HG02763 (cell line): Measurements from ENCODE around the gene NEK6.

ENCODE experiments used
- ATAC-seq: cut with Tn5 transposase; IDR thresholded peaks from one replicate; pipeline ENCODE4 v1.9.1; 2021; ENCODE audit warnings: mild to moderate bottlenecking, moderate library complexity; ENCODE audit not compliant: unreplicated experiment

Gene NEK6

GRCh38 chr9:124350494-124351263 lies 92.9 kb downstream of the NEK6 start:
- no peak for ATAC-seq

GRCh38 chr9:124351672-124352468 lies 94.1 kb downstream of the NEK6 start:
- no peak for ATAC-seq

- ATAC-seq: no peak
These were observed 94.9 kb downstream of the NEK6 start for GRCh38 chr9:124352616-124353015.

- no peak for ATAC-seq
These were observed 95.5 kb downstream of the NEK6 start for GRCh38 chr9:124353166-124353768.

- no peak for ATAC-seq
These were observed 96.1 kb downstream of the NEK6 start for GRCh38 chr9:124353811-124354274.

GRCh38 chr9:124354346-124355038 lies 96.7 kb downstream of the NEK6 start:
- no peak for ATAC-seq

- ATAC-seq: no peak
These were observed 97.5 kb downstream of the NEK6 start for GRCh38 chr9:124355039-124355940.

- no peak for ATAC-seq
These were observed 98.4 kb downstream of the NEK6 start for GRCh38 chr9:124355941-124356744.

- ATAC-seq: no peak
These were observed 99.1 kb downstream of the NEK6 start for GRCh38 chr9:124356745-124357390.

- no peak for ATAC-seq
These were observed 100.1 kb downstream of the NEK6 start for GRCh38 chr9:124357721-124358361.

- no peak for ATAC-seq
These were observed 100.9 kb downstream of the NEK6 start for GRCh38 chr9:124358631-124359030.

GRCh38 chr9:124359426-124359825 lies 101.7 kb downstream of the NEK6 start:
- ATAC-seq: no peak

- ATAC-seq: no peak
These were observed 102.3 kb downstream of the NEK6 start for GRCh38 chr9:124359855-124360678.

- ATAC-seq: no peak
These were observed 103.4 kb downstream of the NEK6 start for GRCh38 chr9:124361128-124361527.

GRCh38 chr9:124363326-124364096 lies 105.8 kb downstream of the NEK6 start:
- no peak for ATAC-seq

GRCh38 chr9:124364141-124364540 lies 106.4 kb downstream of the NEK6 start:
- ATAC-seq: no peak

- ATAC-seq: no peak
These were observed 107.3 kb downstream of the NEK6 start for GRCh38 chr9:124365036-124365435.
